ENCODE measurements around the gene ZNF165.

GRCh38 chr6:28078050-28078449 is 2.3 kb upstream of the ZNF165 start:
- TF ChIP-seq CTCF (conservative IDR thresholded peaks at IDR 0.05; ENCODE audit: low read length) (no peak), EZH2phosphoT487 (IDR thresholded peaks at IDR 0.05; ENCODE audit: borderline replicate concordance, low read depth, low read length) (no peak)

All from OCI-LY7 (cell line).